B cell (primary cell): ENCODE measurements around the gene ZNF597. TPM values are rescaled to one million over a fixed set of nuclear protein-coding genes. Genes with fewer than 3 reads are reported as not detected.

Experiments
- ATAC-seq: fragments of 200-7000 bp; cut with Tn5 transposase; one replicate; pipeline ENCODE4 v1.10.0; 2021; ENCODE audit warnings: low read depth, mild to moderate bottlenecking, moderate number of reproducible peaks, moderate library complexity
- CTCF ChIA-PET: fragments of 350-600 bp; sonication (Branson Sonifier 250); formaldehyde crosslinking; loops from one replicate; lab custom pipeline; 2021; ENCODE audit warnings: antibody characterized with exemption, inconsistent platforms; lab: Charles Lee
- POLR2A ChIA-PET: fragments of 350-600 bp; sonication (Branson Sonifier 250); formaldehyde crosslinking; loops from one replicate; lab custom pipeline; 2021; ENCODE audit warnings: antibody characterized with exemption; lab: Charles Lee
- DNase-seq: peaks from one replicate; pipeline ENCODE4 v3.0.0; 2013
- H2AFZ ChIP-seq: 2 replicates; pipeline ENCODE4 v1.6.1; 2012; ENCODE audit warnings: mild to moderate bottlenecking, low read depth, low read length; ENCODE audit not compliant: insufficient read depth, poor library complexity, severe bottlenecking
- H3K27ac ChIP-seq, 2 donors: 1 replicate in 1 of 2; 2 replicates in 1 of 2; pipeline ENCODE4 v1.5.1; 2012 to 2013; ENCODE audit warnings: low read length in 2 of 2, mild to moderate bottlenecking in 2 of 2, moderate library complexity in 1 of 2
- H3K27me3 ChIP-seq, 4 experiments: fragments of 200-600 bp in 1 of 4; sonication (generic) in 1 of 4; replicated peaks in 1 of 4; 1 replicate in 2 of 4; 2 replicates in 2 of 4; pipeline versions ENCODE4 v1.6.1 to v1.7.0; 2013 to 2016; ENCODE audit warnings: low read length in 3 of 4, mild to moderate bottlenecking in 2 of 4, mixed read lengths in 1 of 4, moderate library complexity in 1 of 4; ENCODE audit not compliant: insufficient read depth in 4 of 4, control insufficient read depth in 3 of 4; ENCODE audit errors: control extremely low read depth in 1 of 4
- H3K36me3 ChIP-seq, 2 experiments: replicated peaks in 1 of 2; 1 replicate in 1 of 2; 2 replicates in 1 of 2; pipeline versions ENCODE4 v1.6.1 to v1.7.1; 2013; ENCODE audit warnings: low read length in 1 of 2; ENCODE audit not compliant: insufficient read depth in 2 of 2, control insufficient read depth in 1 of 2; ENCODE audit errors: control extremely low read depth in 1 of 2, extremely low read depth in 1 of 2
- H3K4me1 ChIP-seq, 2 donors: fragments of 200-600 bp in 1 of 2; sonication (generic) in 1 of 2; 1 replicate in 1 of 2; 2 replicates in 1 of 2; pipeline versions ENCODE4 v1.5.1 to v1.6.1; 2013 to 2017; ENCODE audit warnings: low read length in 2 of 2; ENCODE audit not compliant: control insufficient read depth in 2 of 2, insufficient read depth in 2 of 2
- H3K4me2 ChIP-seq: replicated peaks from 2 replicates; pipeline ENCODE3; 2012; ENCODE audit warnings: mild to moderate bottlenecking, low read depth, low read length; ENCODE audit not compliant: poor library complexity, severe bottlenecking
- H3K4me3 ChIP-seq, 5 experiments: fragments of 200-600 bp in 1 of 5; sonication (generic) in 1 of 5; 1 replicate in 3 of 5; 2 replicates in 2 of 5; pipeline versions ENCODE4 v1.5.1 to v1.7.0; 2011 to 2016; ENCODE audit warnings: low read length in 4 of 5, mild to moderate bottlenecking in 4 of 5, low read depth in 2 of 5, control low read depth in 1 of 5, moderate library complexity in 1 of 5; ENCODE audit not compliant: insufficient read depth in 1 of 5; ENCODE audit errors: control extremely low read depth in 1 of 5, extremely low read depth in 1 of 5
- H3K79me2 ChIP-seq: fragments of 200-600 bp; sonication (generic); one replicate; pipeline ENCODE4 v1.6.0; 2016; ENCODE audit warnings: low read length; ENCODE audit not compliant: control insufficient read depth, insufficient read depth
- H3K9ac ChIP-seq: fragments of 200-600 bp; sonication (generic); 2 replicates; pipeline ENCODE4 v1.6.1; 2017; ENCODE audit warnings: mild to moderate bottlenecking, low read length, moderate library complexity
- H3K9me3 ChIP-seq, 3 donors: one replicate each; pipeline versions ENCODE4 v1.6.1 to v1.7.1; 2013; ENCODE audit warnings: low read length in 2 of 3; ENCODE audit not compliant: control insufficient read depth in 2 of 3, insufficient read depth in 1 of 3; ENCODE audit errors: control extremely low read depth in 1 of 3
- H4K20me1 ChIP-seq: 2 replicates; pipeline ENCODE4 v1.6.0; 2012; ENCODE audit warnings: mild to moderate bottlenecking, low read length; ENCODE audit not compliant: insufficient read depth, control insufficient read depth, poor library complexity, severe bottlenecking
- H3K27ac Mint-ChIP-seq: one replicate; pipeline ENCODE4 v1.8.0; 2021; ENCODE audit warnings: mixed read lengths
- H3K27me3 Mint-ChIP-seq: one replicate; pipeline ENCODE4 v1.8.0; 2021; ENCODE audit warnings: mixed read lengths
- H3K4me1 Mint-ChIP-seq: one replicate; pipeline ENCODE4 v1.8.0; 2021; ENCODE audit warnings: mixed read lengths
- H3K4me3 Mint-ChIP-seq: one replicate; pipeline ENCODE4 v1.8.0; 2021; ENCODE audit warnings: mixed read lengths
- H3K9me3 Mint-ChIP-seq: one replicate; pipeline ENCODE4 v1.8.0; 2022; ENCODE audit warnings: mixed read lengths; ENCODE audit not compliant: insufficient read depth
- CTCF ChIP-seq: fragments of 200-600 bp; IDR thresholded peaks from one replicate; pipeline ENCODE4 v1.8.0; 2022; ENCODE audit warnings: antibody characterized with exemption, mild to moderate bottlenecking
- EZH2 ChIP-seq: IDR thresholded peaks from 2 replicates; pipeline ENCODE4 v1.6.1; 2012; ENCODE audit warnings: borderline replicate concordance, low read depth, mild to moderate bottlenecking, moderate library complexity, low read length; ENCODE audit not compliant: insufficient read depth, poor library complexity, severe bottlenecking
- WGBS: methylation state at CpG from one replicate; pipeline ENCODE4 v1.1.5; 2013; ENCODE audit warnings: missing lambda C conversion rate; ENCODE audit not compliant: insufficient coverage; 5-methylcytosine and 5-hydroxymethylcytosine counted together
- intact Hi-C: fragments of 100-400 bp; cut with micrococcal nuclease; formaldehyde crosslinking; loops from one replicate; pipeline ENCODE4 v1.10.0; 2022
- polyA plus RNA-seq: library from polyadenylated mRNA; depleted of rRNA; stranded (reverse); fragments of >200 nt; gene quantifications from 2 replicates; pipeline ENCODE4 v1.2.3, GENCODE V29; 2012
- total RNA-seq, 2 donors: library from RNA; stranded (reverse); fragments of 120-200 nt in 1 of 2; gene quantifications; 1 replicate in 1 of 2; 2 replicates in 1 of 2; pipeline versions ENCODE4 v1.2.3 to v1.2.4, GENCODE V29; 2013 to 2022

The ZNF597 gene
- total and polyA plus RNA-seq, 2 donors (not counting 1 experiment from before 2014, with no cell fraction given), result 1.3 to 5.0 TPM

DNA sequence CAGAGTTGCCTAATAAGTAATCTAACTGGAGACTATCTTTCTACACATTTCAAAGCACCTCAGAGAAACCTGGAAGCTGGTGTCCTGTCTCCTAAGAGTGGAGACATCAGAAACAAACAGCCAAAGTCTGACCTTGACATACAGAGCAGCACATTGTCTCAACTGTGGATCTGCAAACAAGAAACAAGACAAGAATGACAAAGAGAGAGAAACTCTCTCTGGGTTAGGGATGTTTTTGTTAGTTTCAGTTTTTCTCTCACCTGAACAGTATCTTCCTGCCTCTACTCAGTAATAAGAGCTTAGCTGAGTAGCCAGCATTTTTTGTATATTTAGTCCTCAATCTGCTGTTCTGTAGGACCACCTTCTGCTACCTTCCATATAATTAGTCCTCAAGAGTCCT is 8.9 kb downstream of the ZNF597 start:
- ChIA-PET POLR2A (no interaction called here), CTCF (no interaction called here)
- H2AFZ ChIP-seq, result no peak overlapping the region
- H3K4me3 ChIP-seq, result no peak overlapping the region
- H3K27ac ChIP-seq, result no peak overlapping the region
- H3K9me3 ChIP-seq, result peaks cover 1 to 18% (median 12%) of the 10 kb centered on the region in 3 donors
- no peaks in the 10 kb centered on the region for H3K4me1 ChIP-seq
- H3K9ac ChIP-seq, result no peak overlapping the region
- TF ChIP-seq EZH2, result no peak
- TF ChIP-seq CTCF, result no peak
- H3K36me3 ChIP-seq, result peaks cover 0 to 12% of the 10 kb centered on the region in 2 experiments
- intact Hi-C loops, result no loop called here
- H3K79me2 ChIP-seq, result peaks cover 9% of the 10 kb centered on the region
- peaks cover 3% of the 10 kb centered on the region for H3K4me1 Mint-ChIP-seq
- H3K27me3 Mint-ChIP-seq, result peaks cover 15% of the 10 kb centered on the region
- DNase-seq (no peak), ATAC-seq (no peak)
- no peak overlapping the region for H3K4me2 ChIP-seq
- no peak overlapping the region for H3K4me3 Mint-ChIP-seq
- peaks cover 0 to 6% (median 0%) of the 10 kb centered on the region in 4 experiments for H3K27me3 ChIP-seq
- H3K27ac Mint-ChIP-seq, result no peak overlapping the region
- H4K20me1 ChIP-seq, result no peaks in the 10 kb centered on the region
- no peaks in the 10 kb centered on the region for H3K9me3 Mint-ChIP-seq

DNA sequence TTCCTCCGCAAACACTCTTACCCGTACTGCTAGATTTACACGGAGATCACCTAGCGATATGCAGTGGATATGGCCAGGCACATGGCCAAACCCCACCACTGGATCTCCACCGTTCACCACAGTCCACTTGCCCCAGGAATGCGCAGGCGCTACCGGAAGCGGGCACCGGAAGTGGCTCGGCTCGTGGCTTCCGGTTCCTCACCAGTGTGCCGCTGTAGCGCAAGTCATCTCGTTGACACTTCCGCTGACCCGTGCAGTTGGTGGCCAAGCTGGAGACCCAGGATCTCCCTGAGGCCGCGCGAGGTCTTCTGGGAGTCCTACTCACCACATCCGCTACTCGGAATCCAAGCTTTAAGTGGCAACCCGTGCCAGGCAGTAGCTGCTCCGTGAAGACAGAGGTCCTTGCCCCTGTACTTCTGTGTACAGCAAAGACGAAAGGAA is 11.5 kb downstream of the ZNF597 start:
- H3K9me3 ChIP-seq, result peaks cover 1 to 12% (median 4%) of the 10 kb centered on the region in 3 donors
- Mint-ChIP-seq H3K27ac (peak overlapping the region; percentile 67), H3K4me3 (peak overlapping the region; percentile 67), H3K27me3 (peaks cover 15% of the 10 kb centered on the region), H3K9me3 (no peaks in the 10 kb centered on the region), H3K4me1 (peaks cover 3% of the 10 kb centered on the region)
- POLR2A ChIA-PET, result interaction anchor here (1.1 kb wide), 1 partner anchor 41 kb away, joined by 3 read pairs; no protein-coding TSS in a partner anchor
- CTCF ChIA-PET, result no interaction called here
- no peak for TF ChIP-seq CTCF
- TF ChIP-seq EZH2, result no peak
- no peak overlapping the region for H3K27ac ChIP-seq
- ATAC-seq, result no peak
- no peaks in the 10 kb centered on the region for H3K4me1 ChIP-seq
- H3K9ac ChIP-seq, result peak overlapping the region; percentile 48
- H3K4me2 ChIP-seq, result peak overlapping the region; percentile 65
- peak; percentile 43 for DNase-seq
- H2AFZ ChIP-seq, result peak overlapping the region; percentile 44
- intact Hi-C loops, result no loop called here
- H3K79me2 ChIP-seq, result no peaks in the 10 kb centered on the region
- H4K20me1 ChIP-seq, result no peaks in the 10 kb centered on the region
- H3K36me3 ChIP-seq, result peaks cover 0 to 5% of the 10 kb centered on the region in 2 experiments
- H3K4me3 ChIP-seq, result peak overlapping the region; percentile 5 to 56 (median 33)
- WGBS, result 61% methylated on average over 26 of the region's 26 CpGs
- H3K27me3 ChIP-seq, result peaks cover 0 to 6% (median 0%) of the 10 kb centered on the region in 4 experiments
